GM12872 (cell line): ENCODE data around the gene KRT78.

Experiments used
- CTCF ChIP-seq: IDR thresholded peaks from 3 replicates; pipeline ENCODE4 v1.5.1; 2011; ENCODE audit warnings: low read depth, mild to moderate bottlenecking, low read length, moderate library complexity; ENCODE audit not compliant: insufficient read depth

KRT78 gene

GRCh38 chr12:52836042-52836466, 12.7 kb downstream of the KRT78 start:
- TF ChIP-seq CTCF: no peak

GRCh38 chr12:52835271-52836041, 13.3 kb downstream of the KRT78 start:
- no peak for TF ChIP-seq CTCF

- TF ChIP-seq CTCF: no peak
These were observed 14.1 kb downstream of the KRT78 start for GRCh38 chr12:52834727-52835001.

GRCh38 chr12:52833922-52834726, 14.7 kb downstream of the KRT78 start, which contains the start of gene KRT79:
KRT79 (minus strand) TSS chr12:52834311; CDS start chr12:52834260, 51 bp downstream.
- TF ChIP-seq CTCF: no peak

GRCh38 chr12:52832985-52833905, 15.5 kb downstream of the KRT78 start:
- TF ChIP-seq CTCF: no peak

- TF ChIP-seq CTCF: no peak
These were observed 16.3 kb downstream of the KRT78 start for GRCh38 chr12:52832451-52832850.

- no peak for TF ChIP-seq CTCF
These were observed 17.5 kb downstream of the KRT78 start for GRCh38 chr12:52831251-52831650.
